ENCODE data around the gene NBPF6. TPM values are rescaled to one million over a fixed set of nuclear protein-coding genes. Genes with fewer than 3 reads are reported as not detected.
"Not testable (repeated sequence)": the region's sequence is repeated elsewhere in the genome, so short reads cannot be mapped to it uniquely, and the experiment has no call there.

Gene NBPF6
- polyA plus RNA-seq, 1 donor from 2014 or later = not detected

DNA sequence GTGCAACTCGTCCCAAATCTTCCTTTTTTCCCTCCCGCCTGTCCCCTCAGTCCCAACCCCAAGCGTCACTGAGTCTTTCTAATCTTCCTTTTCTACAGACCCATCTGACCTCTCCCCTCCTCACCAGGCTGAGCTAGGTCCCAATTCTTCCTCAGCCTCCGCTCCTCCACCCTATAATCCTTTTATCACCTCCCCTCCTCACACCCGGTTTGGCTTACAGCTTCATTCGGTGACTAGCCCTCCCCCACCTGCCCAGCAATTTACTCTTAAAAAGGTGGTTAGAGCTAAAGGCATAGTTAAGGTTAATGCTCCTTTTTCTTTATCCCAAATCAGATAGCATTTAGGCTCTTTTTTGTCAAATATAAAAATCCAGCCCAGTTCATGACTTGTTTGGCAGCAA is 24.4 kb downstream of the NBPF6 start:
- not testable (repeated sequence) for H3K4me3 Mint-ChIP-seq, H3K27me3 Mint-ChIP-seq, H3K4me1 Mint-ChIP-seq, H3K36me3 Mint-ChIP-seq, H3K27ac Mint-ChIP-seq
- peaks cover 6 to 15% (median 12%) of the 10 kb centered on the region in 3 donors for H3K9me3 Mint-ChIP-seq

DNA sequence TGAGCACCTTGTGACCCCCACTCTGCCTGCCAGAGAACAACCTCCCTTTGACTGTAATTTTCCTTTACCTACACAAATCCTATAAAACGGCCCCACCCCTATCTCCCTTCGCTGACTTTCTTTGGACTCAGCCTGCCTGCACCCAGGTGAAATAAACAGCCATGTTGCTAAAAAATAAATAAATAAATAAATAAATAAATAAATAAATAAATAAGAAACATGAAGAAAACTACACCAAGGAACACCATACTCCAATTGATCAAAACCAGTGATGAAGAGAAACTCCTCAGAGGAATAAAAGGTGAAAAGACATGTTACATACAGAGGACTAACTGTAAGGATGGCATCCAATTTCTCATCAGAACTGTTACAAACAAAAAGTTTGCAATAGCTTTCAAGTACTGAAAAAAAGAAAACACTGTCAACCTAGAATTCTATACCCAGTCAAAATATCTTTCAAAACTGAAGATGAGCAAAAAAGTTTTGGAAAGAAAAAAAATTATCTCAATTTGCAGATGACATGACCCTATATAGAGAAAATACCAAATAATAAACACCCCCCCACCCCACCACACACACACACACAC is 28.4 kb downstream of the NBPF6 start:
- H3K36me3 Mint-ChIP-seq = peaks cover 2% of the 10 kb centered on the region
- H3K4me1 Mint-ChIP-seq = no peaks in the 10 kb centered on the region
- H3K27me3 Mint-ChIP-seq = peaks cover 10% of the 10 kb centered on the region
- no peak overlapping the region for H3K4me3 Mint-ChIP-seq
- H3K9me3 Mint-ChIP-seq = peaks cover 12 to 23% (median 14%) of the 10 kb centered on the region in 3 donors
- H3K27ac Mint-ChIP-seq = no peak overlapping the region

DNA sequence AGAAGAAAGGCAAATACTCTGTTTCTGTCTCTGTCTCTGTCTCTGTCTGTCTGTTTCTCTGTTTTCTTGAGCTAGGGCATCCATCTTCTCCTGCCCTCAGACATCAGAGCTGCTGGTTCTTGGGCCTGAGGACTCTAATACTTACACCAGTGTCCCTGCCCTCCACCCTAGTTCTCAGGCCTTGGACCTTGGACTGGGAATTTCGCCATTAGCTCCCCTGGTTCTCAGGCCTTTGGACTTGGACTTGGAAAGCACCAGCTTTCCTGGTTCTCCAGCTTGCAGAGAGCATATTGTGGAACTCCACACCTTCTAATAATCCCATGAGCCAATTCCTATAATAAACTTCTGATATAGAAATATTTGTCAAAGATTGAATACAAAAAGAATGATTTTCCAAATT is 32.6 kb downstream of the NBPF6 start:
- H3K36me3 Mint-ChIP-seq = no peaks in the 10 kb centered on the region
- H3K4me3 Mint-ChIP-seq = no peak overlapping the region
- H3K9me3 Mint-ChIP-seq = peaks cover 14 to 25% (median 18%) of the 10 kb centered on the region in 3 donors
- no peaks in the 10 kb centered on the region for H3K4me1 Mint-ChIP-seq
- H3K27me3 Mint-ChIP-seq = peaks cover 13% of the 10 kb centered on the region
- H3K27ac Mint-ChIP-seq = no peak overlapping the region

DNA sequence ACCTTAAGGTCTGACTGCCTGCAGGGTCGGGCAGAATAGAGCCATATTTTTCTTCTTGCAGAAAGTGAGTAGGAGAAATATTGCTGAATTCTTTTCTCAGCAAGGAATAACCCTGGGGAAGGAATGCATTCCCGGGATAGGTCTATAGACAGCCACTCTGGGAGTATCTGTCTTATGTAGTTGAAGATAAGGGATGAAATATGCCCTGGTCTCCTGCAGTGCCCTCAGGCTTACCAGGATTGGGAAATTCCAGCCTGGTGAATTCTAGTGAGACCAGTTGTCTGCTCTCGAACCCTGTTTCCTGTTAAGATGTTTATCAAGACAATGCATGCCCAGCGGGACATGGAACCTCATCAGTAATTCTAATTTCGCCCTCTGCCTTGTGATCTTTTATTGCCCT is 35.8 kb downstream of the NBPF6 start:
- H3K27me3 Mint-ChIP-seq, H3K36me3 Mint-ChIP-seq, H3K9me3 Mint-ChIP-seq, H3K4me1 Mint-ChIP-seq, H3K4me3 Mint-ChIP-seq: not testable (repeated sequence)
- peak overlapping the region in 1 of 3 donors; percentile 46 for H3K27ac Mint-ChIP-seq

DNA sequence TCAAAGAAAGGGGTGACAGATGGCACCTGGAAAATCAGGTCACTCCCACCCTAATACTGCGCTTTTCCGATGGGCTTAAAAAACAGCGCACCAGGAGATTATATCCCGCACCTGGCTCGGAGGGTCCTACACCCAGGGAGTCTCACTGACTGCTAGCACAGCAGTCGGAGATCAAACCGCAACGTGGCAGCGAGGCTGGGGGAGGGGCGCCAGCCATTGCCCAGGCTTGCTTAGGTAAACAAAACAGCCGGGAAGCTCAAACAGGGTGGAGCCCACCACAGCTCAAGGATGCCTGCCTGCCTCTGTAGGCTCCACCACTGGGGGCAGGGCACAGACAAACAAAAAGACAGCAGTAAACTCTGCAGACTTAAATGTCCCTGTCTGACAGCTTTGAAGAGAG is 36.6 kb downstream of the NBPF6 start:
- H3K4me3 Mint-ChIP-seq, H3K36me3 Mint-ChIP-seq, H3K9me3 Mint-ChIP-seq, H3K27ac Mint-ChIP-seq, H3K27me3 Mint-ChIP-seq, H3K4me1 Mint-ChIP-seq: not testable (repeated sequence)

DNA sequence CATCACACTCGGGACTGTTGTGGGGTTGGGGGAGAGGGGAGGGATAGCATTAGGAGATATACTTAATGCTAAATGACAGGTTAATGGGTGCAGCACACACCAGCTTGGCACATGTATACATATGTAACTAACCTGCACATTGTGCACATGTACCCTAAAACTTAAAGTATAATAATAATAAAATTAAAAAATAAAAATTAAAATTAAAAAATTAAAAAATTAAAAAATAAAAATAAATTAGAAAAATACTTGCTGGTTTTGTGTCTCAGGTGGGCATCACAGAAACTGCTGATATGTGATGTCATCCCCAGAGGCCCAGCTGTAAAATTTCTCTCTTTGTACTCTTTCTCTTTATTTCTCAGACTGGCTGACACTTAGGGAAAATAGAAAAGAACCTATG is 44.9 kb downstream of the NBPF6 start:
- not testable (repeated sequence) for H3K27ac Mint-ChIP-seq, H3K27me3 Mint-ChIP-seq, H3K36me3 Mint-ChIP-seq, H3K4me3 Mint-ChIP-seq, H3K9me3 Mint-ChIP-seq, H3K4me1 Mint-ChIP-seq

DNA sequence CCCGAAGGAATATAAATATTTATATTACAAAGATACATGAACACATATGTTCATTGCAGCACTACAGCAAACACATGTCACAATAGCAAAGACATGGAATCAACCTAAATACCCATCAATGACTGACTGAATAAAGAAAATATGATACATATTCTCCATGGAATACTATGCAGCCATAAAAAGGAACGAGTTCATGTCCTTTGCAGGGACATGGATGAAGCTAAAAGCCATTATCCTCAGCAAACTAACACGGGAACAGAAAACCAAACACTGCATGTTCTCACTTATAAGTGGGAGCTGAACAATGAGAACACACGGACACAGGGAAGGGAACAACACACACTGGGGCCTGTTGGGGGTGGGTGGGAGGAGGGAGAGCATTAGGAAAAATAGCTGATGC is 46.7 kb downstream of the NBPF6 start:
- not testable (repeated sequence) for H3K27me3 Mint-ChIP-seq, H3K36me3 Mint-ChIP-seq, H3K4me1 Mint-ChIP-seq, H3K9me3 Mint-ChIP-seq, H3K27ac Mint-ChIP-seq, H3K4me3 Mint-ChIP-seq

DNA sequence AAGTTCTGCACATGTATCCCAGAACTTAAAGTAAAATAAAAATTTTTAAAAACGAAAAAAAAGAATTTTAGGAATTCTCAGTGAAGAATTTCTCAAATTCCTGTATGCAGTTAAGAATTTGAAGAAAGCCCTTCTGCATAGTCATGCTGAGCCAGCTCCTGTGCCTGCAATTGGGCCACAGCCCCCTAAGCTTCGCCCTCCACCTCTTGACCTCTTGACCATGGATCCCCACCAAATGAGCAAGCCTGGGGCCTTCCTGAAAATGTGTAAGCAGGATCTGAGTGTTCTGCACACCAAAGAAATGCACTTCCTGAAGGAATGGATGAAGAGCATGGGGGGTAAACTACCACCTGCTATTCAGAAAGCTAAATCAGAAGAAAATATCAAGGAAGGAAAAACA is 52.0 kb downstream of the NBPF6 start:
- Mint-ChIP-seq H3K4me1 (peaks cover 0 to 2% (median 0%) of the 10 kb centered on the region in 3 donors), H3K27ac (no peak overlapping the region), H3K36me3 (no peaks in the 10 kb centered on the region), H3K4me3 (no peak overlapping the region), H3K9me3 (peaks cover 0 to 1% (median 0%) of the 10 kb centered on the region in 3 donors), H3K27me3 (no peaks in the 10 kb centered on the region)

DNA sequence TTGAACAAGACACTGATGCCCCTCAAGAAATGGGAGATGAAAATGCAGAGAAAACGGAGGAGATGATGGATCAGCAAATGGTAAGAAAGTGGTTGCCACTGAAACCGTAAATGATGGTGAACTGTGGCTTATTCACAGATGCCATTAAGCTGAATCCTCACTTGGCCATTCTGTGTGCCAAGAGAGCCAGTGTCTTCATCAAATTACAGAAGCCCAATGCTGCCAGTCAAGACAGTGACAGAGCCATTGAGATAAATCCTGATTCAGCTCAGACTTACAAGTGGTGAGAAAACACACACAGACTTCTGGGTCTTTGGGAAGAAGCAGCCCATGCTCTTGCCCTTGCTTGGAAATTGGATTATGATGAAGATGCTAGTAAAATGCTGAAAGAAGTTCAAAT is 52.5 kb downstream of the NBPF6 start:
- H3K27me3 Mint-ChIP-seq = no peaks in the 10 kb centered on the region
- H3K9me3 Mint-ChIP-seq = peaks cover 0 to 1% (median 0%) of the 10 kb centered on the region in 3 donors
- no peak overlapping the region for H3K27ac Mint-ChIP-seq
- peaks cover 0 to 2% (median 0%) of the 10 kb centered on the region in 3 donors for H3K4me1 Mint-ChIP-seq
- H3K4me3 Mint-ChIP-seq = no peak overlapping the region
- H3K36me3 Mint-ChIP-seq = no peaks in the 10 kb centered on the region

DNA sequence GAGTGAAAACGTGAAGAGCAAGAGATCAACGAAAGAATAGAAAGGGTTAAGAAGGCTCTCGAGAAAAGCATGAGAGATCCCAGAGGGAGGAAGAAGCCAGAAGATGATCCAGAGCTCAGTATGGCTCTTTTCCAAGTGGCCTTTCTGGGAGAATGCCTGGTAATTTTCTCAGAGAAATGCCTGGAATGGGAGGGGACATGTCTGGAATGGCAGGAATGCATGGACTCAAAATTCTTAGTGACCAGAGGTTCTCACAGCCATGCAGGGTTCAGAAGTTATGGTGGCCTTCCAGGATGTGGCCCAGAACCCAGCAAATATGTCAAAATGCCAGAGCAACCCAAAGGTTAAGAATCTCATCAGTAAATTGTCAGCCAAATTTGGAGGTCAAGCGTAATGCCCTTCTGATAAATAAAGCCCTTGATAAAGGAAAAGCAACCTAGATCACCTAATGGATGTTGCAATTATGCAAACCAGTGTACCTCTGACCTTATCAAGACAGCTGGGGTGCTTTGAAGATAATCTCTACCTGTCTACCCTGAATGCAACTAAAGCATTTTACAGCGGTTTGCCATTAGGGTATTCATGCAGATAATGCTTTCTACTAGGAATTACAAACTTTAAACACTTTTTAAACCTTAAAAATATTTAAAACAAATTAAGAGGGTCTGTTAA is 53.1 kb downstream of the NBPF6 start:
- no peak overlapping the region for H3K4me3 Mint-ChIP-seq
- H3K4me1 Mint-ChIP-seq = peaks cover 0 to 2% (median 0%) of the 10 kb centered on the region in 3 donors
- no peaks in the 10 kb centered on the region for H3K36me3 Mint-ChIP-seq
- H3K27me3 Mint-ChIP-seq = no peaks in the 10 kb centered on the region
- no peak overlapping the region for H3K27ac Mint-ChIP-seq
- peaks cover 0 to 1% (median 0%) of the 10 kb centered on the region in 3 donors for H3K9me3 Mint-ChIP-seq

DNA sequence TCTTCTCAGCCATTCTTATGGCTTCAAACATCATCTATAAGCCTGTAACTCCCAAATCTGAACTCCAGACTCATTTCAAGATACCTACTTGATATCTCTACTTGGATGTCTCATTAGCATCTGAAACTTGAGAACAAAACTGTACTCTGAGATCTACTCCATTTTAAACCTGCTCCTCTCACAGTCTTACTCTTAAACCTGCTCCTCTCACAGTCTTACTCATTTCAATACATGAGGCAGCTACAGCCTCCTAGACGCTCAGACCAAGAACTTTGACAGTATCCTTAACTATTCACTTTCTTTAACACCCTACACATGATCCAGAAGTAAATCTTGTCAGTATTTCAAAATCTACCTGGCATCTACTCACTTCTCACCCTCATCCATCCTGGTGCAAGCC is 54.3 kb downstream of the NBPF6 start:
- Mint-ChIP-seq H3K4me1 (peaks cover 0 to 2% (median 0%) of the 10 kb centered on the region in 3 donors), H3K4me3 (no peak overlapping the region), H3K27ac (no peak overlapping the region), H3K27me3 (peaks cover 3% of the 10 kb centered on the region), H3K9me3 (peaks cover 0 to 1% (median 0%) of the 10 kb centered on the region in 3 donors), H3K36me3 (no peaks in the 10 kb centered on the region)

DNA sequence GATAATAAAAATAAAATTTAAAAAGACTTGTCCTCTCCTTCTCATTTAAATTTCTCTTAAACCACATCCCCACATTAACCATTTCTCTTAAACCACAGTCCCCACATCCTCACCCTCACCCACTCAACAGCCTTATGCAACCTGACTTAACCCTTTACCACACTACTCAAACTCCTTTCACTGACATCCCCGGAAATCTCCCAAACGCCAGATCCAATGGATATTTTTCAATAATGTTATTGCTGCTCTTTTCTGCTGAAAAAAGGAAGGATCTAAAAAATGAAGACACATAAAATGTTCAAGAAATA is 55.6 kb downstream of the NBPF6 start:
- H3K4me1 Mint-ChIP-seq = peaks cover 0 to 2% (median 0%) of the 10 kb centered on the region in 3 donors
- no peaks in the 10 kb centered on the region for H3K36me3 Mint-ChIP-seq
- H3K9me3 Mint-ChIP-seq = peaks cover 0 to 1% (median 0%) of the 10 kb centered on the region in 3 donors
- no peak overlapping the region for H3K4me3 Mint-ChIP-seq
- peaks cover 3% of the 10 kb centered on the region for H3K27me3 Mint-ChIP-seq
- no peak overlapping the region for H3K27ac Mint-ChIP-seq

DNA sequence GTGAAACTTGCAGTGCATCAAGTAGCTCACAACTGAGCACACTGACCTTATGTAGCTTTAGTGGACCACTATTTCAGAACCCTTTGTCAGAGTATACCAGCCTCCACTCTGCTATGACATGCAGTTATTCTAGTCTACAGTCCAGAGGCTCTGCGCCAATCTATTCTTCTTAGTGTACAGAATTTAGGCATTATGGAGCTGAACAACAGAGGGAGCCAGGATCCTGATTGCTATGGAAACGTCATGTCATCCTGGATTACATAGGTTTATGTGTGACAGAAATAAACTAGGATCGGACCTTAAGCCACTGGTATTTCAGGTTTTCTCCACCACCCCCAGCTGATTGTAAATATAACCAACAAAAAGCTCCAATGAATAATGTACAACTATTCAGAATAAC is 61.6 kb downstream of the NBPF6 start:
- Mint-ChIP-seq H3K4me3 (no peak overlapping the region), H3K27ac (no peak overlapping the region), H3K9me3 (no peaks in the 10 kb centered on the region)

DNA sequence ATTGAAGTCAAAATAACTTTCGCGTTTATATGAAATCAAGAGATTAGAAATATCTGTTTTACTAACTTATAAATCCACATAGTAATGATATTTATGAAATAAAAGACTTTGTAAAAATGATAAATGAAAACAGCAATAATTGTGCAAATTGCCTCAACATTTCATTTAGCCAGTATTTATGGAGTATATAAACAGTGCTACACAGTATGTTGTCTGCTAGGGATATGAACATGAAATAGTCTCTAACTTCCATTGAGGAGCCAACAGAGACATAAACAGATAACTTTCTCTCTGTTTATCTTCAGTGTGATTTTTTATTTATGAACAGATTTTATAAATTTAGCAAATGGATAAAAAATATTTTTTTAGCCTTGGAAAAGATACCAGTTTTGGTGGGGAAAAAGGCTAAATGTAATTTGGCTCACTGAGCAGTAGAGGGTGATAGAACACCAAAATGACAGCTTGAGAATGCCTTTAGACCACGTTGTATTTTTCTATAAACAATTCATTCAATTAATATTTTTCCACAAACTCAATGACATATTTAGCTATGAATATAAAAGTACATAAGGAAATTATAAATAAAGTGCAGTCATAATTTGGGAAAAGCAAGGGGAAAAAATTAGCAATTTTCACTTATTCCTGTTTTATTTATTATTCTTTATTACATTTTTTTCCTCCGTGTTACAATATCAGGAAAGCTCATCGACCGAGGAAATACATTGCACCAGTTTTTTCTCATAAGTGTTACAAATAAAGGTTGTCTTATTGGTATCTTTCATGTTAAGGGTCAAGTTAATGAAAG is 62.3 kb downstream of the NBPF6 start:
- H3K27me3 Mint-ChIP-seq = peaks cover 3% of the 10 kb centered on the region
- H3K4me1 Mint-ChIP-seq = peaks cover 0 to 1% (median 0%) of the 10 kb centered on the region in 3 donors
- no peak overlapping the region for H3K27ac Mint-ChIP-seq
- H3K4me3 Mint-ChIP-seq = no peak overlapping the region
- no peaks in the 10 kb centered on the region for H3K9me3 Mint-ChIP-seq
- H3K36me3 Mint-ChIP-seq = no peaks in the 10 kb centered on the region

More for the DNA sequence above, 61.6 kb downstream of the NBPF6 start:
- Mint-ChIP-seq H3K36me3 (no peaks in the 10 kb centered on the region), H3K4me1 (no peaks in the 10 kb centered on the region), H3K27me3 (peaks cover 3% of the 10 kb centered on the region)

DNA sequence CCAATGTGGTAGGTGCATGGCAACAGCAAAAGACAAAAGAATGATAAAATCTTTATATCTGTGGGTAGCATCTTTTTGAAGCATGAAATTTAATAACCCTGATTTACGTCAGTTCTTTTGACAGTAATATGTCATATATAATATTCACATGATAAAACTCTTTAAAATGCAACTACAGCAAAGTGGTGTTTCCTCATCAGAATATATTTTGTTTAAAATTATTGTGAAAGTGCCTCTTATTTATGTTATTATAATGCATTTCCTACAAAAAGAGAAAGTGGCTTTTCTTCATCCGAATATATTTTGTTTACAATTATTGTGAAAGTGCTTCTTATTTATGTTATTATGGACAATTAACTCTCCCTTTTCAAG is 62.9 kb downstream of the NBPF6 start:
- Mint-ChIP-seq H3K27me3 (peaks cover 3% of the 10 kb centered on the region), H3K4me1 (peaks cover 0 to 1% (median 0%) of the 10 kb centered on the region in 3 donors)

DNA sequence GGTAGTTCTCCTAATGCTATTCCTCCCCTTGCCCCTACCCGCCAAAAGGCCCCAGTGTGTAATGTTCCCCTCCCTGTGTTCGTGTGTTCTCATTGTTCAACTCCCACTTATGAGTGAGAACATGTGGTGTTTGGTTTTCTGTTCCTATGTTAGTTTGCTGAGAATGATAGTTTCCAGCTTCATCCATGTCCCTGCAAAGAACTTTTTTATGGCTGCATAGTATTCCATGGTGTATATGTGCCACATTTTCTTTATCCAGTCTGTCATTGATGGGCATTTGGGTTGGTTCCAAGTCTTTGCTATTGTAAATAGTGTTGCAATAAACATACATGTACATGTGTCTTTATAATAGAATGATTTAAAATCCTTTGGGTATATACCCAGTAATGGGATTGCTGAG is 63.8 kb downstream of the NBPF6 start:
- H3K9me3 Mint-ChIP-seq, H3K27me3 Mint-ChIP-seq, H3K27ac Mint-ChIP-seq, H3K36me3 Mint-ChIP-seq, H3K4me3 Mint-ChIP-seq, H3K4me1 Mint-ChIP-seq: not testable (repeated sequence)

More for the DNA sequence above, 62.9 kb downstream of the NBPF6 start:
- Mint-ChIP-seq H3K27ac (no peak overlapping the region), H3K4me3 (no peak overlapping the region), H3K36me3 (no peaks in the 10 kb centered on the region), H3K9me3 (no peaks in the 10 kb centered on the region)

Measured in IgD-negative memory B cell (primary cell).